Measurements from ENCODE around the gene ANXA11. TPM values are rescaled to one million over a fixed set of nuclear protein-coding genes. Genes with fewer than 3 reads are reported as not detected.

The ANXA11 gene
- total and polyA plus RNA-seq, 9 of the 15 experiments (the other 6 are each of a cell fraction or from before 2014, with no cell fraction given): 43.6 to 212 (median 109) TPM

GRCh38 chr10:80187465-80188409 lies 17.6 kb downstream of the ANXA11 start (continued):
- TF ChIP-seq EP300 (IDR thresholded peaks at IDR 0.05; ENCODE audit: low read length) (no peak; the same call in none of the 2 replicates), ZNF174 (CRISPR knock-in tag; IDR thresholded peaks at IDR 0.05) (no peak), RREB1 (CRISPR knock-in tag; IDR thresholded peaks at IDR 0.05) (no peak), CBFA2T2 (conservative IDR thresholded peaks at IDR 0.05) (0 out of 2 replicates have a peak, but pooled peaks have one; percentile 22), TCF15 (CRISPR knock-in tag; IDR thresholded peaks at IDR 0.05) (no peak), ZNF282 (CRISPR knock-in tag; IDR thresholded peaks at IDR 0.05) (no peak), ZNF408 (CRISPR knock-in tag; IDR thresholded peaks at IDR 0.05; ENCODE audit: low read depth) (no peak), ZNF184 (CRISPR knock-in tag; IDR thresholded peaks at IDR 0.05) (no peak), WHSC1 (IDR thresholded peaks at IDR 0.05; ENCODE audit: low read length) (no peak), NR3C1 (CRISPR knock-in tag; IDR thresholded peaks at IDR 0.05) (no peak), RAD51 (IDR thresholded peaks at IDR 0.05; ENCODE audit: borderline replicate concordance, low read depth) (no peak), THRAP3 (IDR thresholded peaks at IDR 0.05; ENCODE audit: borderline replicate concordance) (no peak), RBM34 (IDR thresholded peaks at IDR 0.05; ENCODE audit: borderline replicate concordance, insufficient read depth, low read length) (no peak), ZNF589 (CRISPR knock-in tag; IDR thresholded peaks at IDR 0.05; ENCODE audit: low read depth) (no peak)
- TF ChIP-seq, protein P1, sequence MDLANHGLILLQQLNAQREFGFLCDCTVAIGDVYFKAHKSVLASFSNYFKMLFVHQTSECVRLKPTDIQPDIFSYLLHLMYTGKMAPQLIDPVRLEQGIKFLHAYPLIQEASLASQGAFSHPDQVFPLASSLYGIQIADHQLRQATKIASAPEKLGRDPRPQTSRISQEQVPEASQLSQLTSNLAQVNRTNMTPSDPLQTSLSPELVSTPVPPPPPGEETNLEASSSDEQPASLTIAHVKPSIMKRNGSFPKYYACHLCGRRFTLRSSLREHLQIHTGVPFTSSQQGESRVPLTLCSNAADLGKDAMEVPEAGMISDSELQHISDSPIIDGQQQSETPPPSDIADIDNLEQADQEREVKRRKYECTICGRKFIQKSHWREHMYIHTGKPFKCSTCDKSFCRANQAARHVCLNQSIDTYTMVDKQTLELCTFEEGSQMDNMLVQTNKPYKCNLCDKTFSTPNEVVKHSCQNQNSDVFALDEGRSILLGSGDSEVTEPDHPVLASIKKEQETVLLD (IDR thresholded peaks at IDR 0.05): peak; percentile 44; the same call in 1 of the 2 replicates
- TF ChIP-seq, protein P2, sequence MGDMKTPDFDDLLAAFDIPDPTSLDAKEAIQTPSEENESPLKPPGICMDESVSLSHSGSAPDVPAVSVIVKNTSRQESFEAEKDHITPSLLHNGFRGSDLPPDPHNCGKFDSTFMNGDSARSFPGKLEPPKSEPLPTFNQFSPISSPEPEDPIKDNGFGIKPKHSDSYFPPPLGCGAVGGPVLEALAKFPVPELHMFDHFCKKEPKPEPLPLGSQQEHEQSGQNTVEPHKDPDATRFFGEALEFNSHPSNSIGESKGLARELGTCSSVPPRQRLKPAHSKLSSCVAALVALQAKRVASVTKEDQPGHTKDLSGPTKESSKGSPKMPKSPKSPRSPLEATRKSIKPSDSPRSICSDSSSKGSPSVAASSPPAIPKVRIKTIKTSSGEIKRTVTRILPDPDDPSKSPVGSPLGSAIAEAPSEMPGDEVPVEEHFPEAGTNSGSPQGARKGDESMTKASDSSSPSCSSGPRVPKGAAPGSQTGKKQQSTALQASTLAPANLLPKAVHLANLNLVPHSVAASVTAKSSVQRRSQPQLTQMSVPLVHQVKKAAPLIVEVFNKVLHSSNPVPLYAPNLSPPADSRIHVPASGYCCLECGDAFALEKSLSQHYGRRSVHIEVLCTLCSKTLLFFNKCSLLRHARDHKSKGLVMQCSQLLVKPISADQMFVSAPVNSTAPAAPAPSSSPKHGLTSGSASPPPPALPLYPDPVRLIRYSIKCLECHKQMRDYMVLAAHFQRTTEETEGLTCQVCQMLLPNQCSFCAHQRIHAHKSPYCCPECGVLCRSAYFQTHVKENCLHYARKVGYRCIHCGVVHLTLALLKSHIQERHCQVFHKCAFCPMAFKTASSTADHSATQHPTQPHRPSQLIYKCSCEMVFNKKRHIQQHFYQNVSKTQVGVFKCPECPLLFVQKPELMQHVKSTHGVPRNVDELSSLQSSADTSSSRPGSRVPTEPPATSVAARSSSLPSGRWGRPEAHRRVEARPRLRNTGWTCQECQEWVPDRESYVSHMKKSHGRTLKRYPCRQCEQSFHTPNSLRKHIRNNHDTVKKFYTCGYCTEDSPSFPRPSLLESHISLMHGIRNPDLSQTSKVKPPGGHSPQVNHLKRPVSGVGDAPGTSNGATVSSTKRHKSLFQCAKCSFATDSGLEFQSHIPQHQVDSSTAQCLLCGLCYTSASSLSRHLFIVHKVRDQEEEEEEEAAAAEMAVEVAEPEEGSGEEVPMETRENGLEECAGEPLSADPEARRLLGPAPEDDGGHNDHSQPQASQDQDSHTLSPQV (IDR thresholded peaks at IDR 0.05): 0 out of 2 replicates have a peak, but pooled peaks have one; percentile 28

All from K562 (cell line).